Smooth muscle cell (in vitro differentiated cells): ENCODE results near the gene DDX54. TPM values are rescaled to one million over a fixed set of nuclear protein-coding genes. Genes with fewer than 3 reads are reported as not detected.

Experiments
- DNase-seq: peaks from one replicate; lab custom pipeline; 2025; ENCODE audit not compliant: unreplicated experiment; lab: John Stamatoyannopoulos, UW
- H2AFZ ChIP-seq: fragments of 200-600 bp; sonication (generic); 2 replicates; pipeline ENCODE4 v1.6.0; 2016; ENCODE audit warnings: antibody characterized with exemption, low read depth, mild to moderate bottlenecking
- H3F3A ChIP-seq: fragments of 200-600 bp; sonication (generic); 2 replicates; pipeline ENCODE4 v1.6.0; 2017; ENCODE audit warnings: antibody characterized with exemption, low read depth
- H3K27ac ChIP-seq: fragments of 200-600 bp; sonication (generic); 2 replicates; pipeline ENCODE4 v1.5.1; 2016; ENCODE audit warnings: low read depth, mild to moderate bottlenecking
- H3K27me3 ChIP-seq: fragments of 200-600 bp; sonication (generic); 2 replicates; pipeline ENCODE4 v1.6.1; 2016; ENCODE audit warnings: low read depth, mild to moderate bottlenecking
- H3K36me3 ChIP-seq: fragments of 200-600 bp; sonication (generic); 2 replicates; pipeline ENCODE4 v1.5.1; 2016; ENCODE audit warnings: low read depth
- H3K4me1 ChIP-seq: fragments of 200-600 bp; sonication (generic); 2 replicates; pipeline ENCODE4 v1.5.1; 2016; ENCODE audit warnings: low read depth
- H3K4me2 ChIP-seq: fragments of 200-600 bp; sonication (generic); 2 replicates; pipeline ENCODE4 v1.6.0; 2016; ENCODE audit warnings: mild to moderate bottlenecking
- H3K4me3 ChIP-seq: fragments of 200-600 bp; sonication (generic); 2 replicates; pipeline ENCODE4 v1.5.1; 2016; ENCODE audit warnings: mild to moderate bottlenecking
- H3K79me2 ChIP-seq: fragments of 200-600 bp; sonication (generic); 2 replicates; pipeline ENCODE4 v1.6.0; 2016; ENCODE audit warnings: low read depth, mild to moderate bottlenecking
- H3K9ac ChIP-seq: fragments of 200-600 bp; sonication (generic); 2 replicates; pipeline ENCODE4 v1.6.0; 2016; ENCODE audit warnings: low read depth
- H3K9me3 ChIP-seq: fragments of 200-600 bp; sonication (generic); replicated peaks from 2 replicates; pipeline ENCODE4 v1.5.1; 2016; ENCODE audit warnings: low read depth
- H4K20me1 ChIP-seq: fragments of 200-600 bp; sonication (generic); 2 replicates; pipeline ENCODE4 v1.6.0; 2016; ENCODE audit warnings: low read depth
- CTCF ChIP-seq: fragments of 200-600 bp; sonication (generic); IDR thresholded peaks from 2 replicates; pipeline ENCODE4 v1.5.1; 2017; ENCODE audit warnings: borderline replicate concordance, mild to moderate bottlenecking, antibody characterized with exemption; ENCODE audit not compliant: insufficient read depth, poor library complexity, severe bottlenecking
- WGBS: methylation state at CpG from one replicate; pipeline ENCODE4 v1.1.7; 2016; ENCODE audit warnings: low lambda C conversion rate; 5-methylcytosine and 5-hydroxymethylcytosine counted together
- polyA plus RNA-seq: library from polyadenylated mRNA; unstranded; fragments of >200 nt; fragmentation: Nextera tagmentation; extraction: Ambion mirVana; gene quantifications from 2 replicates; pipeline ENCODE4 v1.2.1, GENCODE V29; 2016
- total RNA-seq: library from RNA; depleted of rRNA; stranded (reverse); fragments of >200 nt; gene quantifications from 2 replicates; pipeline ENCODE4 v1.2.3, GENCODE V29; 2014

DDX54 gene
- total and polyA plus RNA-seq, 2 experiments from 2014 or later, result 19.3 to 28.3 TPM

- DNase-seq, result no peak
- peaks cover 56% of the 10 kb centered on the region for H3K27me3 ChIP-seq
- no peaks in the 10 kb centered on the region for H3K79me2 ChIP-seq
- peak overlapping the region; percentile 93 for H3K4me2 ChIP-seq
- peak overlapping the region; percentile 45 for H3K4me3 ChIP-seq
- 42% methylated on average over 9 of the region's 9 CpGs for WGBS
- no peak overlapping the region for H3K9ac ChIP-seq
- H3K4me1 ChIP-seq, result peaks cover 11% of the 10 kb centered on the region
- H3K9me3 ChIP-seq, result no peaks in the 10 kb centered on the region
- no peak overlapping the region for H2AFZ ChIP-seq
- no peak for TF ChIP-seq CTCF
- H3K36me3 ChIP-seq, result no peaks in the 10 kb centered on the region
- H3F3A ChIP-seq, result no peaks in the 10 kb centered on the region
- no peaks in the 10 kb centered on the region for H4K20me1 ChIP-seq
- no peak overlapping the region for H3K27ac ChIP-seq
Observed at GRCh38 chr12:113152196-113152834, 33.0 kb downstream of the DDX54 start.

GRCh38 chr12:113151655-113152054 is 33.6 kb downstream of the DDX54 start:
- no peak for DNase-seq
- Histone ChIP-seq H3K9me3 (no peaks in the 10 kb centered on the region), H3K79me2 (no peaks in the 10 kb centered on the region), H3K4me1 (peaks cover 11% of the 10 kb centered on the region), H3K4me3 (no peak overlapping the region), H3K9ac (no peak overlapping the region), H3F3A (no peaks in the 10 kb centered on the region), H3K36me3 (no peaks in the 10 kb centered on the region), H3K4me2 (no peak overlapping the region), H3K27ac (no peak overlapping the region), H4K20me1 (no peaks in the 10 kb centered on the region), H2AFZ (no peak overlapping the region), H3K27me3 (peaks cover 55% of the 10 kb centered on the region)
- no peak for TF ChIP-seq CTCF
- WGBS, result 97% methylated on average over 3 of the region's 3 CpGs

- Histone ChIP-seq H3K27me3 (peaks cover 36% of the 10 kb centered on the region), H2AFZ (no peak within 1 kb of the TSS), H3K9ac (no peak within 1 kb of the TSS), H3K4me2 (peak within 1 kb of the TSS; percentile 57), H3K36me3 (no peaks in the 10 kb centered on the region), H3K27ac (no peak within 1 kb of the TSS), H3K79me2 (no peaks in the 10 kb centered on the region), H3F3A (no peaks in the 10 kb centered on the region), H3K4me1 (peaks cover 11% of the 10 kb centered on the region), H3K4me3 (no peak within 1 kb of the TSS), H3K9me3 (no peaks in the 10 kb centered on the region), H4K20me1 (no peaks in the 10 kb centered on the region)
- WGBS, result 33% methylated on average over 22 of the region's 22 CpGs
- no peak for TF ChIP-seq CTCF
- peak; percentile 17 for DNase-seq
Observed at GRCh38 chr12:113149361-113150150, 35.7 kb downstream of the DDX54 start, which contains the start of gene CFAP73. TSS of gene CFAP73 (plus strand) at chr12:113149724. CDS start at chr12:113149858, 134 bp downstream.
